ENCODE measurements around the gene ZNF592.

ZNF592 gene

GRCh38 chr15:84816694-84817465, 68.5 kb downstream of the ZNF592 start, which contains the start of gene ALPK3:
Gene ALPK3, plus strand, starts transcription at chr15:84817356. Its CDS starts 97 bp downstream, at chr15:84817453.
- DNase-seq (ENCODE audit: low read depth), result no peak
- no peak within 1 kb of the TSS for H3K4me3 ChIP-seq (ENCODE audit: low read depth, low read length)
- in situ Hi-C loops (cut with HindIII; ENCODE audit: low sequenced_read_pairs), result loop anchor here (5.0 kb wide), 1 partner anchor 75 kb away; no protein-coding TSS in a partner anchor
- TF ChIP-seq, protein P1, sequence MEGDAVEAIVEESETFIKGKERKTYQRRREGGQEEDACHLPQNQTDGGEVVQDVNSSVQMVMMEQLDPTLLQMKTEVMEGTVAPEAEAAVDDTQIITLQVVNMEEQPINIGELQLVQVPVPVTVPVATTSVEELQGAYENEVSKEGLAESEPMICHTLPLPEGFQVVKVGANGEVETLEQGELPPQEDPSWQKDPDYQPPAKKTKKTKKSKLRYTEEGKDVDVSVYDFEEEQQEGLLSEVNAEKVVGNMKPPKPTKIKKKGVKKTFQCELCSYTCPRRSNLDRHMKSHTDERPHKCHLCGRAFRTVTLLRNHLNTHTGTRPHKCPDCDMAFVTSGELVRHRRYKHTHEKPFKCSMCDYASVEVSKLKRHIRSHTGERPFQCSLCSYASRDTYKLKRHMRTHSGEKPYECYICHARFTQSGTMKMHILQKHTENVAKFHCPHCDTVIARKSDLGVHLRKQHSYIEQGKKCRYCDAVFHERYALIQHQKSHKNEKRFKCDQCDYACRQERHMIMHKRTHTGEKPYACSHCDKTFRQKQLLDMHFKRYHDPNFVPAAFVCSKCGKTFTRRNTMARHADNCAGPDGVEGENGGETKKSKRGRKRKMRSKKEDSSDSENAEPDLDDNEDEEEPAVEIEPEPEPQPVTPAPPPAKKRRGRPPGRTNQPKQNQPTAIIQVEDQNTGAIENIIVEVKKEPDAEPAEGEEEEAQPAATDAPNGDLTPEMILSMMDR (IDR thresholded peaks at IDR 0.05; ENCODE audit: low read depth, low read length, missing control alignments), result no peak

DNA sequence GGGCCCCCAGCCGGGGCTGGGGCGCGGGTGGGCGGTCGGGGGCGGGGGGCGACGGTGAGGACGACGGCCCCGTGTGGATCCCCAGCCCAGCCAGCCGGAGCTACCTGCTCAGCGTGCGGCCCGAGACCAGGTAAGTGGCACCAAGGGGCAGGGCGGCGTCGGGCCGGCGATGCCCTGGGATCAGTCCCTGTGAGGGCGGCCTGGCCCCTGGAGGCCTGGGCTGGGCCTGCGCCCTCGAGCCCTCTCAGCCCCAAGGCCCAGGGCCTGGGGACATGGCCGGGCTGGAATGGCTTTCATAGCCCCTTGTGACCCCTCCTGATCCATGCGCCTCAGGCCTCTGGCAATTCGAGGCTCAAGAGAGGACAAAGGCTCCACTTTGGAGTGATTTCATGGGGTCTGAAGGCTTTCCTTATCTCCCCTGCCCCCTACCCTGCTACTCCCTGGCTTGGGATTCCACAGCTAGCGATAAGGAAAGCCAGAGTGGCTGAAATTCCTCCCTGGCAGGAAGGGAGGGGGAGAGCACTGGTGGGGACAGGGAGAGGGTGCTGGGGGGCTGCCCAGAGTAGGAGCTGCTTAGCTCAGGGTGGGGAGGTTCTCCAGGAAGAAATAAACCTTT, 69.2 kb downstream of the ZNF592 start:
- in situ Hi-C loops (cut with HindIII; ENCODE audit: low sequenced_read_pairs), result loop anchor here (5.0 kb wide), 1 partner anchor 75 kb away; no protein-coding TSS in a partner anchor
- DNase-seq (ENCODE audit: low read depth), result no peak
- TF ChIP-seq, protein P1 (IDR thresholded peaks at IDR 0.05; ENCODE audit: low read depth, low read length, missing control alignments), result peak; percentile 24
- no peak overlapping the region for H3K4me3 ChIP-seq (ENCODE audit: low read depth, low read length)

- no peak for DNase-seq (ENCODE audit: low read depth)
These were observed 70.1 kb downstream of the ZNF592 start for GRCh38 chr15:84818261-84819131.

DNA sequence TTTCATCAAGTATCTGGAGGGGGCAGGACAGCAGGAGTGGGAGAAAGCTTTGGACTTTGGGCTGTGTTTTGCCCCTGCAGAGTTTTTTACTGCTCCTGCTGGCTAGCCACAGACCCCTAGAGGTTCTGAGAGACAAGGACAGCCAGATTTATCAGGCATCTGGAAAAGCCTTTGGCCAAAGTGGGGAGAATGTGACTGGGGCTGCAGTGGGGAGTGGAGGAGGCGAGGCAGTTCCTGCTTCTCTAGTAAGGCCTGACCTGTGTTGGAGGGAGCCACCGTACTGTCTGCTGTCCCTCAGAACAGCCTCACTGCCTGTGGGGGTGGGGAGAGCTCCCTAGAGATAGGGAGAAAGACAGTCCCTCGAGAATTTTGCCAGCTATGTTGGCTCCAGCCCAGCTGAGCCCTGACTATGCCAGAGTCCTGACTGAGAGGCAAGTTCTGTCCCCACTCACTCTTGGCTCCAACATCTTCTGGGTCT, 70.9 kb downstream of the ZNF592 start:
- TF ChIP-seq, protein P1 (IDR thresholded peaks at IDR 0.05; ENCODE audit: low read depth, low read length, missing control alignments), result no peak
- H3K4me3 ChIP-seq (ENCODE audit: low read depth, low read length), result no peak overlapping the region
- no peak for DNase-seq (ENCODE audit: low read depth)
- in situ Hi-C loops (cut with HindIII; ENCODE audit: low sequenced_read_pairs), result loop anchor here (5.0 kb wide), 1 partner anchor 73 kb away; no protein-coding TSS in a partner anchor

More at GRCh38 chr15:84818261-84819131, 70.1 kb downstream of the ZNF592 start:
- in situ Hi-C loops (cut with HindIII; ENCODE audit: low sequenced_read_pairs), result loop anchor here (5.0 kb wide), 1 partner anchor 74 kb away; no protein-coding TSS in a partner anchor
- TF ChIP-seq, protein P1 (IDR thresholded peaks at IDR 0.05; ENCODE audit: low read depth, low read length, missing control alignments), result no peak
- H3K4me3 ChIP-seq (ENCODE audit: low read depth, low read length), result no peak overlapping the region

GRCh38 chr15:84819791-84820190, 71.4 kb downstream of the ZNF592 start:
- TF ChIP-seq, protein P1 (IDR thresholded peaks at IDR 0.05; ENCODE audit: low read depth, low read length, missing control alignments), result no peak
- in situ Hi-C loops (cut with HindIII; ENCODE audit: low sequenced_read_pairs), result loop anchor here (5.0 kb wide), 1 partner anchor 73 kb away; no protein-coding TSS in a partner anchor
- H3K4me3 ChIP-seq (ENCODE audit: low read depth, low read length), result no peak overlapping the region
- DNase-seq (ENCODE audit: low read depth), result no peak

Data from astrocyte of the cerebellum (primary cell).